Fibroblast of pulmonary artery (primary cell): ENCODE results near the gene KMO.

Experiments used
- DNase-seq: peaks from one replicate; pipeline ENCODE4 v3.0.0-alpha.2; 2010; ENCODE audit warnings: low read depth
- H3K4me3 ChIP-seq: replicated peaks from 2 replicates; pipeline ENCODE4 v1.5.1; 2011; ENCODE audit warnings: low read depth, mild to moderate bottlenecking, control low read depth, low read length, moderate library complexity
- TF ChIP-seq, protein P1 (sequence below): IDR thresholded peaks from 2 replicates; pipeline ENCODE4 v1.5.1; 2011; ENCODE audit warnings: mild to moderate bottlenecking, control low read depth, low read length, inconsistent platforms; ENCODE audit errors: missing control alignments

The KMO gene

DNA sequence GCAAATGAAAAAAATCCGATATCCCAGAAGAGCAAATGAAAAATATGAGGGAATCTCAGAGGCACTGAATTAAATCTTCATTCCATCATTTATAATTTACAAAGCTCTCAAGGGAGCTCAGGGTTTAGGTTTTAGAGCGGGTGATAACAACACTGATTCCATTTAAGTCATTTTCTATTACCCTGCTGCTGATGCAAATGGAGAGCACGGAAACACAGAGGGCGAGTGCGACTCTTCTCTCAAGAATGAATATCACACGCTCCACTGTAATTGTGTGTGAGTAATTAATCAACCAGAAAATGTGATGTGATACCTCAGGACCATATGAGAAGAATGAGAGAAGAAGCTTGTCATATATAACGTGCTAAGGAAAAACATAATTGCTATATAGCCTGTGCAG is 85.2 kb downstream of the KMO start:
- no peak overlapping the region for H3K4me3 ChIP-seq
- TF ChIP-seq, protein P1, sequence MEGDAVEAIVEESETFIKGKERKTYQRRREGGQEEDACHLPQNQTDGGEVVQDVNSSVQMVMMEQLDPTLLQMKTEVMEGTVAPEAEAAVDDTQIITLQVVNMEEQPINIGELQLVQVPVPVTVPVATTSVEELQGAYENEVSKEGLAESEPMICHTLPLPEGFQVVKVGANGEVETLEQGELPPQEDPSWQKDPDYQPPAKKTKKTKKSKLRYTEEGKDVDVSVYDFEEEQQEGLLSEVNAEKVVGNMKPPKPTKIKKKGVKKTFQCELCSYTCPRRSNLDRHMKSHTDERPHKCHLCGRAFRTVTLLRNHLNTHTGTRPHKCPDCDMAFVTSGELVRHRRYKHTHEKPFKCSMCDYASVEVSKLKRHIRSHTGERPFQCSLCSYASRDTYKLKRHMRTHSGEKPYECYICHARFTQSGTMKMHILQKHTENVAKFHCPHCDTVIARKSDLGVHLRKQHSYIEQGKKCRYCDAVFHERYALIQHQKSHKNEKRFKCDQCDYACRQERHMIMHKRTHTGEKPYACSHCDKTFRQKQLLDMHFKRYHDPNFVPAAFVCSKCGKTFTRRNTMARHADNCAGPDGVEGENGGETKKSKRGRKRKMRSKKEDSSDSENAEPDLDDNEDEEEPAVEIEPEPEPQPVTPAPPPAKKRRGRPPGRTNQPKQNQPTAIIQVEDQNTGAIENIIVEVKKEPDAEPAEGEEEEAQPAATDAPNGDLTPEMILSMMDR: no peak
- no peak for DNase-seq

DNA sequence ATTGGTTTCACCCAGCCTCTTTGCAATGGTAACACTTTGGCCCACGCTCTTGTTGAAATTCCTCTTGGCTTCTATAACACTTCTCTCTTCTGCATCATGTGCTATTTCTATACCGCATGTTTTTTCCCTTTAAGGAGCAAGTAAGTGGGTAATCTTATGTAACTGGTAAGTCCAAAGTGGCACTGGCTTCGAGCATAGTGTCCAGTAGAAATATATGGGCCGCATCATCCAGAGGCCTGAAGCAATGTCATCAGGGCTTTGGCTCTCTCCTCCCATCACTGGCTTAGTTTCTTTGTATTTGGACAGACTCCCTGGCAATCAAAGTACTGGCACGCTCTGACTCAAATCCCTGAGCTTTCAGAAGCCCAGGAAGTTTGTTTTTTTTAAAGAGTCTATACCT is 90.5 kb downstream of the KMO start:
- no peak for DNase-seq
- TF ChIP-seq, protein P1: no peak
- H3K4me3 ChIP-seq: no peak overlapping the region

- no peak for DNase-seq
- TF ChIP-seq, protein P1: no peak
- no peak overlapping the region for H3K4me3 ChIP-seq
Measured at GRCh38 chr1:241624935-241625334, 92.8 kb downstream of the KMO start.

DNA sequence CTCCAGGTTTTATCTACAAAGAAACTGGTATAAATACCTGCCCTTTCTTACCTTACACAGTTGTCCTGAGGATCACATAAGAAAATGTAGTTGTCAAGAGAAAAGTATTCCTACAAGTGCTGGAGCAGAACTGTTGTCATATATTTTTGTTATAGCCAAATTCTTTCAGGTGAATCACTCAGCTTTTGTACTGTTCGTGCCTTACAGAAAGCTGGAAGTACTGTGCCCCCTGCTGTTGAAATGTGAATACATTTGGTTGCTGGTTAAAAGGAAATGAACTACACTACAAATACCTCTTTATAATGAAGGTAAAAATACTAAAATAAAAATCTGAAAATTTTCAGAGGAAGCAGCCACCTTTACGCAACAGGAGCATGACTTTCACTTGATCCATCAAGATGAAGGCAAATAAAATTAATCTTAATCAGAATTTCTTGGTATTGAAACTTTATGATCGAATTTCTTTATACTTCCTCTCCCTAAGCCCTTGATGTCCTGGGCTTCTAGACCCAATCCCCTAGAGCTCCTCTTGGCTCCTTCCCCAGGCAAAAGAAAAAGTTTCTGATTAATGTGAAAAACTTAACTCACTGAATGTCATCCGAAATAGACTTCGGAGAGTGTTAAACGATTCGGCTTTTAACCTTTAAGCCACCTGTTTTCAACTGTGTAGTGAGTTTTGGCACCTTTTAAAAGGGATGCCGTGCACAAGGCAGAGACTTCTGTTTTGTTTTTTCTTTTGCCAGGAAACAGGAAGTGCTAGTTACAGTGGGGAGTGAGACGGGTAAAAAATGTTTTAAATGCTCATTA is 95.5 kb downstream of the KMO start:
- TF ChIP-seq, protein P1: peak; percentile 72
- H3K4me3 ChIP-seq: no peak overlapping the region
- peak; percentile 88 for DNase-seq

GRCh38 chr1:241630005-241630404 is 97.8 kb downstream of the KMO start:
- TF ChIP-seq, protein P1: no peak
- no peak for DNase-seq
- H3K4me3 ChIP-seq: no peak overlapping the region

DNA sequence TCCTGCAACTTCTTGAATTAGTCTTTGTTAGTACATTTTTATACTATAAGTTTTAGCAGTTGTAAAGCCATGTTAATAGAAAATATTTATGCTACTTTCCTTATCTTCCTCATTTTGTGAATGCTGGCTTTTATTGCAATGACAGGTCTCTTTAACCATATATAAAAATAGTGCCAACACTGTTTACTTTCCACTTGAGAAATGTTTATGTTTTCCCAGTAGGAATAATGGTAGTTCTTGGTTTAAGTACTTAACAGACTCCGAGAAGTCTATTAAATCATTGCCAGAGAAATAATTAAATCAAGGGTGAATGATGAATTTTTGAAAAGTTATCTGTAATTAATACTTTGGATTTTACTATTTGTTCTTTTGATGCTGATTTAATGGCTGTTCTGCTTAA is 98.3 kb downstream of the KMO start:
- no peak overlapping the region for H3K4me3 ChIP-seq
- DNase-seq: no peak
- TF ChIP-seq, protein P1: no peak

GRCh38 chr1:241630899-241631298 is 98.7 kb downstream of the KMO start:
- TF ChIP-seq, protein P1: no peak
- DNase-seq: no peak

More at GRCh38 chr1:241630899-241631298, 98.7 kb downstream of the KMO start:
- no peak overlapping the region for H3K4me3 ChIP-seq
